Ascending aorta (tissue), 2 donors: ENCODE data around the gene PLCG1. TPM values are rescaled to one million over a fixed set of nuclear protein-coding genes. Genes with fewer than 3 reads are reported as not detected.

Experiments used
- DNase-seq, 2 donors: peaks; one replicate each; pipeline ENCODE4 v3.0.0-alpha.2; 2019; ENCODE audit warnings: low spot score in 2 of 2
- H3K27ac ChIP-seq, 2 donors: fragments of 200-600 bp; sonication (generic); one replicate each; pipeline ENCODE4 v1.5.1; 2016 to 2017; ENCODE audit warnings: mild to moderate bottlenecking in 1 of 2
- H3K27me3 ChIP-seq: fragments of 200-600 bp; sonication (generic); one replicate; pipeline ENCODE4 v1.5.1; 2017
- H3K36me3 ChIP-seq, 2 donors: fragments of 200-600 bp; sonication (generic); one replicate each; pipeline ENCODE4 v1.5.1; 2016
- H3K4me1 ChIP-seq, 2 donors: fragments of 200-600 bp; sonication (generic); one replicate each; pipeline ENCODE4 v1.5.1; 2016 to 2017; ENCODE audit warnings: mild to moderate bottlenecking in 1 of 2
- H3K4me3 ChIP-seq, 2 donors: fragments of 200-600 bp; sonication (generic); one replicate each; pipeline ENCODE4 v1.5.1; 2016 to 2017; ENCODE audit warnings: mild to moderate bottlenecking in 1 of 2
- H3K9me3 ChIP-seq, 2 donors: fragments of 200-600 bp; sonication (generic); one replicate each; pipeline ENCODE4 v1.5.1; 2016
- intact Hi-C: fragments of 100-400 bp; cut with DNase I; formaldehyde crosslinking; loops from one replicate; pipeline ENCODE4 v1.15.1; 2023
- total RNA-seq: library from RNA; depleted of rRNA; stranded (reverse); fragments of >200 nt; gene quantifications from one replicate; pipeline ENCODE4 v1.1.0, GENCODE V29; 2016
- TF ChIP-seq, protein P1 (sequence below), 3 experiments: fragments of 200-600 bp in 2 of 3; fragments of 450-650 bp in 1 of 3; sonication (generic) in 2 of 3; IDR thresholded peaks; one replicate each; pipeline ENCODE4 v1.5.1; 2016 to 2019; ENCODE audit warnings: antibody characterized with exemption in 3 of 3, mild to moderate bottlenecking in 1 of 3, moderate library complexity in 1 of 3

Gene PLCG1
- total RNA-seq, 1 donor from 2014 or later = 168 TPM

DNA sequence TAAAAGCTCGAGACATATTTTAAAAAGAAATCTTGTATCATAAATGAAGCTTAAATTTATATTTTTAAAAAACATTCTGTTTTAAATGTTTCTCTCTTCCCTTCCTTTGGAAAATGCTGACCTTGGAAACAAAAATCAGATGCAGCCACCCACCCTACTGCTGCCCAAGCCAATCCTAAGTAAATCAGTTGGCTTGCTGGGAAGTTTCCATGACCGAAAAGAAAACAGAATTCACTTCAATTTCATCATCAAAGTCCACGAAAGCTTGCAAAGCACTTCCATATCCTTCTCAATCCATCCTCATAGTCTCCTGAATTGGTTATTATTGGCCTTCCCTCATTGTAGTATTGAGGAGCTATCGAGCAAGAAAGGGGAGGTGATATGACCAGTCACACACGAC lies 80.1 kb downstream of the PLCG1 start:
- peaks cover 9 to 13% of the 10 kb centered on the region in 2 donors for H3K4me1 ChIP-seq
- TF ChIP-seq, protein P1, sequence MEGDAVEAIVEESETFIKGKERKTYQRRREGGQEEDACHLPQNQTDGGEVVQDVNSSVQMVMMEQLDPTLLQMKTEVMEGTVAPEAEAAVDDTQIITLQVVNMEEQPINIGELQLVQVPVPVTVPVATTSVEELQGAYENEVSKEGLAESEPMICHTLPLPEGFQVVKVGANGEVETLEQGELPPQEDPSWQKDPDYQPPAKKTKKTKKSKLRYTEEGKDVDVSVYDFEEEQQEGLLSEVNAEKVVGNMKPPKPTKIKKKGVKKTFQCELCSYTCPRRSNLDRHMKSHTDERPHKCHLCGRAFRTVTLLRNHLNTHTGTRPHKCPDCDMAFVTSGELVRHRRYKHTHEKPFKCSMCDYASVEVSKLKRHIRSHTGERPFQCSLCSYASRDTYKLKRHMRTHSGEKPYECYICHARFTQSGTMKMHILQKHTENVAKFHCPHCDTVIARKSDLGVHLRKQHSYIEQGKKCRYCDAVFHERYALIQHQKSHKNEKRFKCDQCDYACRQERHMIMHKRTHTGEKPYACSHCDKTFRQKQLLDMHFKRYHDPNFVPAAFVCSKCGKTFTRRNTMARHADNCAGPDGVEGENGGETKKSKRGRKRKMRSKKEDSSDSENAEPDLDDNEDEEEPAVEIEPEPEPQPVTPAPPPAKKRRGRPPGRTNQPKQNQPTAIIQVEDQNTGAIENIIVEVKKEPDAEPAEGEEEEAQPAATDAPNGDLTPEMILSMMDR (IDR thresholded peaks at IDR 0.05) = no peak
- H3K27me3 ChIP-seq = no peaks in the 10 kb centered on the region
- H3K27ac ChIP-seq = no peak overlapping the region
- no peaks in the 10 kb centered on the region for H3K36me3 ChIP-seq
- H3K4me3 ChIP-seq = no peak overlapping the region
- H3K9me3 ChIP-seq = no peaks in the 10 kb centered on the region
- intact Hi-C loops = no loop called here
- no peak for DNase-seq

DNA sequence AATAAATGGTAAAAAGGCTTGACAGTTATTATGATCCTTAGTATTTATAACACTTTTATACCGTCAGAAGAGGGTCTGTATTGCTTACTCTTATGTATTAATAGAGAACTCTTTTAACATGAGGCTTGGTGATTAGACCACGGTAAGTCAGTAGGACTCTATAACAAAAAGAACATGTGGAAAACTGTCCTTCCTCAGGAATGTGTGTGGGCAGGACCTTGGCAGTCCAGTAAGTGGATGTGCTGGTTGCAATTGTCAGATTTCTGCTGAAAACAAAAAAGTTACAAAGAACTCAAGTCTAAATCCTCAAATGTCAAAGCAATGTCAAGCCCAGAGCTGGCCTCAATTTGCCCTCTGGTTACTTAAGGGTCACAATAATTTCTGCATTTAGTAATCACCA lies 81.1 kb downstream of the PLCG1 start:
- intact Hi-C loops = no loop called here
- Histone ChIP-seq H3K9me3 (no peaks in the 10 kb centered on the region), H3K4me1 (peaks cover 9 to 18% of the 10 kb centered on the region in 2 donors), H3K27me3 (no peaks in the 10 kb centered on the region), H3K27ac (no peak overlapping the region), H3K4me3 (no peak overlapping the region), H3K36me3 (no peaks in the 10 kb centered on the region)
- TF ChIP-seq, protein P1 (IDR thresholded peaks at IDR 0.05) = no peak
- no peak for DNase-seq

DNA sequence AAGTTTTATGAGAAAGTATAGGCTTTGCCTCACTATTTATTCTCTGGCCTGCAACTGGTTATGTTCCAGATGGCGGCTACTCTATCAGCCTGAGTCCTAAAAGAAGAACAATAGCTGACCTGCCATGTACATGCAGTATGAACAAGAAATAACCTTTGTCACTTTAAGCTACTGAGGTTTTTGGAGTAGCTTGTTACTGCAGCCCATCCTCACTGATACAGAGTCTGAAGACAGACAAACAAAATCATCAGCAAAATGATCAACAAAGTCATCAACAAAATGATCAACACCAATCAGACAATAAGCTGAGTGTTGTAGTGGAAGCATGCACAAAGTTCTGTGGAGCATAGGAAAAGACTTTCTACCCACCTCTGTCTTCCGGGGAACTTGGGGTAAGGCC lies 82.5 kb downstream of the PLCG1 start:
- no peaks in the 10 kb centered on the region for H3K9me3 ChIP-seq
- peaks cover 9 to 22% of the 10 kb centered on the region in 2 donors for H3K4me1 ChIP-seq
- no peaks in the 10 kb centered on the region for H3K36me3 ChIP-seq
- intact Hi-C loops = no loop called here
- no peak overlapping the region for H3K4me3 ChIP-seq
- TF ChIP-seq, protein P1 (IDR thresholded peaks at IDR 0.05) = no peak
- DNase-seq = no peak
- H3K27ac ChIP-seq = no peak overlapping the region
- no peaks in the 10 kb centered on the region for H3K27me3 ChIP-seq

DNA sequence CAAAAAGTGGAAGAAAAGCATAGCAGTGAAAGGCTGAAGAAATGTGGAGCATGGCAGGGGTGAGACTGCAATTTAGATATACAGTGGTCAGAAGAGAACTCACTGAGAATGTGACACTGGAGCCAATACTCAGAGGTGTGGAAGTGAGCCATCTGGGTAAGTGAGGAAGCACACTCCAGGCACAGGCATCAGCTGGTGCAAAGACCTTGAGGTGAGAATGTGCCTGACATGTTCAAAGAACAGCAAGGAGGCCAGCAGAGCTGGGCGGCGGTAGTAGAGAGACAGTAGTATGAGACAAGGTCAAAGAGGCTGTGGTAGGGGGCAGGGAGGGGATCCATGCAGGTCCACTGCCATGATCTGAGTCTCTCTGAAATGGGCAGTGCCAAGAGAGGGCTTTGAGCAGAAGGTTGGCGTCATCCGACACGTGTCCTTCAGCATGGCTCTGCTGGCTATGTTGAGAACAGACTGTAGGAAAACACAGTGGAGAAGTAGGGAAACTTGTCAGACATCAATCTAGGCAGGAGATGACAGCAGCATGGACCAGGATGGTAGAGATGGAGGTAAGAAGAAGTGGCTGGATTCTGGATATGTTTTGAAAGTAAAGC lies 84.4 kb downstream of the PLCG1 start:
- H3K27ac ChIP-seq = peak overlapping the region; percentile 73 to 81
- H3K4me3 ChIP-seq = no peak overlapping the region
- TF ChIP-seq, protein P1 (IDR thresholded peaks at IDR 0.05) = no peak

DNA sequence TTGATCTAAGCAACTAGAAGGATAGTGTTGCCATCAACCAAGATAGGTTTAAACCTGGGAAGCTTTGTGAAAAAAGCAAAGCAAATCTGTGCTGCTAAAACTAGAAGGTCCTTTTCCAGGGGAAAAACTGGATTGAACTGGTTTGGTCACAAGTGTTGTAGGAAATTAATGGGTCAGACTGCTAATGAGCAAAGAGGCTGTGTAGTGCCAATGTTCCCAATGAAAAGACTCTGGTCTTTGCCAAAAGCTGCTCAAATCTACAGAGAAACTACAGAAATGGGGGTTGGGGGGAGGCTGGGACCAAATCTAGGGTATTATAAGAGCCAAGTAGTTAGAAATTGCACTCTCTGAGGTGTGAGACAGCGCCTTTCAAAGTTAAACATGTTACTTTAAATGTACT lies 85.0 kb downstream of the PLCG1 start:
- DNase-seq = no peak
- peak overlapping the region; percentile 73 to 81 for H3K27ac ChIP-seq
- no peaks in the 10 kb centered on the region for H3K27me3 ChIP-seq
- TF ChIP-seq, protein P1 (IDR thresholded peaks at IDR 0.05) = no peak
- intact Hi-C loops = no loop called here
- H3K4me3 ChIP-seq = no peak overlapping the region
- H3K9me3 ChIP-seq = no peaks in the 10 kb centered on the region
- peaks cover 9 to 22% of the 10 kb centered on the region in 2 donors for H3K4me1 ChIP-seq
- no peaks in the 10 kb centered on the region for H3K36me3 ChIP-seq

More for the DNA sequence above, 84.4 kb downstream of the PLCG1 start:
- Histone ChIP-seq H3K27me3 (no peaks in the 10 kb centered on the region), H3K36me3 (no peaks in the 10 kb centered on the region), H3K4me1 (peaks cover 9 to 22% of the 10 kb centered on the region in 2 donors), H3K9me3 (no peaks in the 10 kb centered on the region)
- intact Hi-C loops = no loop called here
- no peak for DNase-seq

DNA sequence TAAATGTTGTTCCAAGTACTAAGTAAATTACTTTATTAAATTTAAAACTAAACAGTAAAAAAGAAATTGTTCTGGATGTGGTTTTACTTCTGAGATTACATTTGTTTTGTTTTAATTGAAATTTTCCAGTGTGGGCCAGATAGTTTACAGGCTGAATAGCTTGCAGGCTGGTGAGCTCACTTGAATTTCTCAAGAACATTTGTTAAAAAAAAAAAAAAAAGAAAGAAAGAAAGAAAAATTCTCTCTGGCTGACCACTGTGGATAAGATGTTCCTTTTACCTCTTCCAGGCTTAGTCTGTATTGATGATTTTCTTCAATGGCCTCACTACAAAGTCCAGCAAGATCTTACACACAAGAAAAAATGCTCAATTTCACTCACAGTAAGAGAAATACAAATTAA lies 85.4 kb downstream of the PLCG1 start:
- H3K9me3 ChIP-seq = no peaks in the 10 kb centered on the region
- no peaks in the 10 kb centered on the region for H3K27me3 ChIP-seq
- TF ChIP-seq, protein P1 (IDR thresholded peaks at IDR 0.05) = no peak
- no peak overlapping the region for H3K4me3 ChIP-seq
- peak overlapping the region; percentile 73 to 81 for H3K27ac ChIP-seq
- H3K36me3 ChIP-seq = no peaks in the 10 kb centered on the region
- H3K4me1 ChIP-seq = peaks cover 9 to 22% of the 10 kb centered on the region in 2 donors
- DNase-seq = no peak
- intact Hi-C loops = no loop called here
